BE2C (cell line): Measurements from ENCODE around the gene ASPSCR1.

ENCODE experiments used
- DNase-seq: peaks from one replicate; pipeline ENCODE4 v3.0.0-alpha.2; 2020
- H3K27me3 ChIP-seq: fragments of 250-450 bp; sonication (Bioruptor Pico); 2 replicates; pipeline ENCODE4 v1.5.1; 2020; ENCODE audit warnings: mild to moderate bottlenecking
- H3K36me3 ChIP-seq: fragments of 250-450 bp; sonication (Bioruptor Pico); 2 replicates; pipeline ENCODE4 v1.5.1; 2020; ENCODE audit warnings: mild to moderate bottlenecking
- H3K4me1 ChIP-seq: fragments of 250-450 bp; sonication (Bioruptor Pico); 2 replicates; pipeline ENCODE4 v1.5.1; 2020
- H3K4me3 ChIP-seq: 2 replicates; pipeline ENCODE4 v1.5.1; 2011; ENCODE audit warnings: low read depth, low read length
- H3K9me3 ChIP-seq: fragments of 250-450 bp; sonication (Bioruptor Pico); 2 replicates; pipeline ENCODE4 v1.5.1; 2020
- CTCF ChIP-seq: IDR thresholded peaks from 2 replicates; pipeline ENCODE4 v1.5.1; 2012; ENCODE audit warnings: mild to moderate bottlenecking, low read depth, low read length

The ASPSCR1 gene

DNA sequence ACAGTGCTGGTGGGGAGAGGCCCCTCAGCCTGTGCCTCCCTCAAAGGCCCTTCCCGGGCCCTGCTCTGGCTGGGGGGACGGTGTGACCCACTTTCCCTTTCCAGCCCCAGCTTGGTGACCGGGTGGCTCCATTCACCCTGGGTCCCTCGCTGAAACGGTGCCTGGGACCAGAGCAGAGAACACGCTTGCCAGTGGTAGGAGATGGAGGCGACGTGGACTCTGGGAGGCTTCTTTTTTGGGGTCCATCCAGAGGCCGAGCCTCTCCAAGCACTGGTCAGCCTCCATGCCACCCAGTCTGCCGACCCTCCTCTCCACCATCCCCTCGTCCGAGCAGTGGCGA lies 37.5 kb downstream of the ASPSCR1 start:
- Histone ChIP-seq H3K9me3 (no peaks in the 10 kb centered on the region), H3K27me3 (no peaks in the 10 kb centered on the region), H3K36me3 (peaks cover 8% of the 10 kb centered on the region), H3K4me1 (peaks cover 23% of the 10 kb centered on the region), H3K4me3 (no peak overlapping the region)
- no peak for TF ChIP-seq CTCF
- no peak for DNase-seq

- no peaks in the 10 kb centered on the region for H3K9me3 ChIP-seq
- TF ChIP-seq CTCF = no peak
- DNase-seq = no peak
- peaks cover 8% of the 10 kb centered on the region for H3K36me3 ChIP-seq
- H3K27me3 ChIP-seq = no peaks in the 10 kb centered on the region
- no peak overlapping the region for H3K4me3 ChIP-seq
- peaks cover 23% of the 10 kb centered on the region for H3K4me1 ChIP-seq
Measured at GRCh38 chr17:82015311-82015971, 38.0 kb downstream of the ASPSCR1 start.

GRCh38 chr17:82016061-82016874 lies 38.8 kb downstream of the ASPSCR1 start:
- H3K4me1 ChIP-seq = peaks cover 27% of the 10 kb centered on the region
- no peaks in the 10 kb centered on the region for H3K27me3 ChIP-seq
- no peak for TF ChIP-seq CTCF
- H3K9me3 ChIP-seq = no peaks in the 10 kb centered on the region
- H3K4me3 ChIP-seq = no peak overlapping the region
- peaks cover 8% of the 10 kb centered on the region for H3K36me3 ChIP-seq
- no peak for DNase-seq

DNA sequence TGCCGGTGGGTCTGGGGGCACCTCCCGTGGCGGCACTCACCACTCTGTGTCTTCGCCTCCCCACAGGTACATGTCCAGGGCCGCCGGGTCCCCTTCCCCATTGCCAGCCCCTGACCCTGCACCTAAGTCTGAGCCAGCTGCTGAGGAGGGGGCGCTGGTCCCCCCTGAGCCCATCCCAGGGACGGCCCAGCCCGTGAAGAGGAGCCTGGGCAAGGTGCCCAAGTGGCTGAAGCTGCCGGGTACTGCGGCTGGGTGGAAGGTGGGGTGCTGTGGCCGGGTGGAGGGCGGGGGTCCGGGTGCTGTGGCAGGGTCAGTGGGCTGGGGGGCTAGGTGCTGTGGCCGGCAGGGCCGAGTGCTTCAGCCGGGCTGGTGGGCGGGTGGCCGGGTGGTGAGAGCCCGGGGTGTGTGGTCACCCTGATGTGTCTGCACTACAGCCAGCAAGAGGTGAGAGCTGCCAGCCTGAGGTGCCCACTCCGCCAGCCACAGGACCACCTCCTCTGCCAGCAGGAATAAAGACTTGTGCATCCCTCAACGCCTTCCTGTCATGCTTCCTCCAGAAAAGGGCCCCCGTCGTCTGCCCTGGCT lies 39.5 kb downstream of the ASPSCR1 start:
- H3K36me3 ChIP-seq = peaks cover 6% of the 10 kb centered on the region; the same call in 1 of the 2 replicates

DNA sequence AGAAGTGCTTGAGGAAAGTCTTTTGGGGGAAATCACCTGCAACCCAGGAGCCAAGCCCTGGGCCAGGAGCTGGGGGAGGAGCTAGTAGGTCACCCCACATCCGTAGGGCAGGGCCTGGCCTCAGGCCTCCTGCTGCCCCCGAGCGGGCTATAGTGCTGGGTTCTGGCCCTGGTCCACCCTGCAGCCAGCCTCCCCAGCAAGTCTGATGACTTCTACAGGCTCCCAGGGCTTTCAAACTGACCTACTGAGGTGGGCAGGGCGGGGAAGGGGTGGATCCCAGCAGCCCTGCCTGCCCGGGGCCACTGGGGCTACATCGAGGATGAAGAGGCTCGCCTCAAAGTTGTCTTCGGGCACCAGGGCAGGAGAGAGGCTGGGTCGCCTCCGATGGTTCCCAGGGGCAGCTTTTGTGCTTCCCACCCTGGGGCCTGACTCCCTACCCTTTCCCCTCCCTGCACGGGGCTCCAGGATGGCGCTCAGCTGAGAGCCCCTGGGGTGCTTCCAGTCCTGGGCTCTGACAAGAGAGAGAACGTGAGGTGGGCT lies 40.3 kb downstream of the ASPSCR1 start:
- DNase-seq = no peak
- H3K36me3 ChIP-seq = peaks cover 4% of the 10 kb centered on the region; the same call in 1 of the 2 replicates
- H3K9me3 ChIP-seq = no peaks in the 10 kb centered on the region
- H3K4me1 ChIP-seq = peaks cover 21% of the 10 kb centered on the region
- no peak for TF ChIP-seq CTCF
- no peaks in the 10 kb centered on the region for H3K27me3 ChIP-seq
- no peak overlapping the region for H3K4me3 ChIP-seq

More for the DNA sequence above, 39.5 kb downstream of the ASPSCR1 start:
- TF ChIP-seq CTCF = no peak
- Histone ChIP-seq H3K4me1 (peaks cover 27% of the 10 kb centered on the region), H3K27me3 (no peaks in the 10 kb centered on the region), H3K4me3 (no peak overlapping the region), H3K9me3 (no peaks in the 10 kb centered on the region)
- no peak for DNase-seq
